ENCODE data around the gene CMTM4.

- TF ChIP-seq EZH2 (IDR thresholded peaks at IDR 0.05; ENCODE audit: borderline replicate concordance, insufficient read depth, low read depth, low read length, poor library complexity, severe bottlenecking), result no peak
- TF ChIP-seq CTCF (IDR thresholded peaks at IDR 0.05), result no peak
Observed at GRCh38 chr16:66574081-66574480, 122.5 kb downstream of the CMTM4 start.

All from B cell (primary cell).